ENCODE data around the gene THAP5. TPM values are rescaled to one million over a fixed set of nuclear protein-coding genes. Genes with fewer than 3 reads are reported as not detected.

Gene THAP5, protein sequence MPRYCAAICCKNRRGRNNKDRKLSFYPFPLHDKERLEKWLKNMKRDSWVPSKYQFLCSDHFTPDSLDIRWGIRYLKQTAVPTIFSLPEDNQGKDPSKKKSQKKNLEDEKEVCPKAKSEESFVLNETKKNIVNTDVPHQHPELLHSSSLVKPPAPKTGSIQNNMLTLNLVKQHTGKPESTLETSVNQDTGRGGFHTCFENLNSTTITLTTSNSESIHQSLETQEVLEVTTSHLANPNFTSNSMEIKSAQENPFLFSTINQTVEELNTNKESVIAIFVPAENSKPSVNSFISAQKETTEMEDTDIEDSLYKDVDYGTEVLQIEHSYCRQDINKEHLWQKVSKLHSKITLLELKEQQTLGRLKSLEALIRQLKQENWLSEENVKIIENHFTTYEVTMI
- total RNA-seq (2014; rRNA removed; shearing (Covaris generic); ENCODE audit: low replicate concordance), result 12.6 and 40.4 TPM in 2 replicates

DNA sequence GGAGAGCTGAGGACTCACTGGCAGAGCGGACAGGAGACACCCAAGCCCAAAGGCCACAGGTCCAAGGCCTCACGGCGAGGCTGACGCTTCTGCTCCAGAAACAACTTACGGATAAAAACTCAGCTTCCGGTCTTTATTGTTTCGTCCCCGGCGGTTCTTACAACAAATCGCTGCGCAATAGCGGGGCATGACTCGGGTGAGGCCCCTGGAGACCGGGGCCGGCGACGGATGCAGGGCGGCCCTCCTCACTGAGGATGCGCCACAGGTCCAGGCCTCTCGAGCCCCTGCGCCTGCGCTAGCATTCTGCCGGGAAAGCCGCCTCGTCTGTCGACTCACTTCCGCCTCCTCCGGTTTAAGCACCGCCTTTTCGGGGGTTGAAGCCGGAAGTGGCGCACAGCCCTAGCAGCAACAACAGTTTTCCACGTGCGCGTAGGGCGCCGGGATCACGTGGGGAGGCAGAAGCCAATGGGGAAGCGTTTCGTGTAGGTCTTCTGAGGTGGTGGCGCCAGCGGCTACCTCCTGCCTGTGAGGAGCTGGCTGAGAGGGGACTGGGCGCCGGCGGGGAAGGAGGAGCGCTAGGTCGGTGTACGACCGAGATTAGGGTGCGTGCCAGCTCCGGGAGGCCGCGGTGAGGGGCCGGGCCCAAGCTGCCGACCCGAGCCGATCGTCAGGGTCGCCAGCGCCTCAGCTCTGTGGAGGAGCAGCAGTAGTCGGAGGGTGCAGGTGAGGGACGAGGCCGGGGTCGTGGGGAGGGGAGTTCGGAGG, at the start of gene THAP5, which contains the start of gene DNAJB9:
THAP5 (minus strand) TSS at position 326 of the 765 bp plus-strand sequence; CDS start at position 189, 137 bp downstream.
DNAJB9 (plus strand) TSS at position 494 of the 765 bp plus-strand sequence. CDS start 1,853 bp downstream, outside the sequence.
- H3K36me3 ChIP-seq, result peaks cover 31% of the 10 kb centered on the region
- no peaks in the 10 kb centered on the region for H3K27me3 ChIP-seq
- H3K4me3 ChIP-seq, result peak within 1 kb of the TSS; percentile 82
- no peaks in the 10 kb centered on the region for H3K9me3 ChIP-seq
- DNase-seq, result peak; percentile 97

DNA sequence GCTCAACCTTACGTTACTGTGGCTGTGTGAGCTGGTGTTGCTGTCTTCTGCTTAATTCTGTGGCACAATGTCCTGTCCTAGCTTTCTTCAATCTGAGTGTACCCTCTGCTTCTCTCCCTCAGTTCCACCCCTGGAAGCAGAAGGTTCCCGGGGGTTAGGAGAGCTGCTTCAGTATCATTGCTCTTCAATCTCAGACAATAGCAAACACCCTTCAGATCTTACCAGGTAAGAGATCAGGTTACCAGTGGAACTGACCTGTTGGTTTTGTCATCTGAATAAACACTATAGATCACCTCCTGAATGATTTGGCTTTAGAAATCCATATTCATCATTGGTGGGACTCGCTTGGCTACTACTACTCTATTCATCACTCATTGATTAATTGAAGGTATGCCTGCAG, 48.5 kb upstream of the THAP5 start:
- Histone ChIP-seq H3K4me3 (no peak overlapping the region), H3K9me3 (no peaks in the 10 kb centered on the region), H3K36me3 (no peaks in the 10 kb centered on the region), H3K27me3 (no peaks in the 10 kb centered on the region)
- DNase-seq, result no peak

DNA sequence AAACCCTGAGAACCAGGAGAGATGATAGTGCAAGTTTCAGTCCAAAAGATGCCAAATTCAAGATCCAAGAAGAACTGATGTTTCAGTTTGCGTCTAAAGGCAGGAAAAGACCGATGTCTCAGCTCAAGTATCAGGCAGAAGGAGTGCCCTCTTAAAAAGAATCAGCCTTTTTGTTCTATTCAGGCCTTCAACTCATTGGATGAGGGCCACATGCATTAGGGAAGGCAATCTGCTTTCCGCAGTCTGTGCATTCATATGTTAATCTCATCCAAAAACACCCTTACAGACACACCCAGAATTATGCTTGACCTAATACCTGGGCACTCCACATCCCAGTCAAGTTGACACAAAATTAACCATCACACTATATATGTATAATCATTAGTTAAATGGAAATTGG, 45.4 kb upstream of the THAP5 start:
- Histone ChIP-seq H3K36me3 (no peaks in the 10 kb centered on the region), H3K4me3 (no peak overlapping the region), H3K9me3 (no peaks in the 10 kb centered on the region), H3K27me3 (no peaks in the 10 kb centered on the region)
- no peak for DNase-seq

DNA sequence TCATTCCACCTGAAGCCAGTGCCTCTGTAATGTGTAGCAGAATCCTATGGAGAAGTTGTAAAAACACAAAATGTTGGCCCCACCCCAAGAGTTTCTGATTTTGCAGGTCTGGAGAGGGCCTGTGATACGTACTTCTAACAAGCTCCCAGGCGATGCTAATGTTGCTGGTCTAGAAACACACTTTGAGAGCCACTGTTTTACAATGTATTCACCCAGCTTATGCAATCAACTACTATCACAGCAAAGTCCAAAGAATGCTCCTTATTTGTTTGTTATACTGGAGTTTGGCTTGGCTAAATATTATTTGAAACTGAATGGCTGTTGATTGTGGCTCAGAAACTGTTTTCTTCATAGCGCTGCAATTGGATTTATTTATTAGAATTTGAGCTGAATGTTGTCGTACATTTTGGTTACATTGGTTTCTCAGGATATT, 44.5 kb upstream of the THAP5 start:
- no peak for DNase-seq
- Histone ChIP-seq H3K27me3 (no peaks in the 10 kb centered on the region), H3K9me3 (no peaks in the 10 kb centered on the region), H3K36me3 (no peaks in the 10 kb centered on the region), H3K4me3 (no peak overlapping the region)

DNA sequence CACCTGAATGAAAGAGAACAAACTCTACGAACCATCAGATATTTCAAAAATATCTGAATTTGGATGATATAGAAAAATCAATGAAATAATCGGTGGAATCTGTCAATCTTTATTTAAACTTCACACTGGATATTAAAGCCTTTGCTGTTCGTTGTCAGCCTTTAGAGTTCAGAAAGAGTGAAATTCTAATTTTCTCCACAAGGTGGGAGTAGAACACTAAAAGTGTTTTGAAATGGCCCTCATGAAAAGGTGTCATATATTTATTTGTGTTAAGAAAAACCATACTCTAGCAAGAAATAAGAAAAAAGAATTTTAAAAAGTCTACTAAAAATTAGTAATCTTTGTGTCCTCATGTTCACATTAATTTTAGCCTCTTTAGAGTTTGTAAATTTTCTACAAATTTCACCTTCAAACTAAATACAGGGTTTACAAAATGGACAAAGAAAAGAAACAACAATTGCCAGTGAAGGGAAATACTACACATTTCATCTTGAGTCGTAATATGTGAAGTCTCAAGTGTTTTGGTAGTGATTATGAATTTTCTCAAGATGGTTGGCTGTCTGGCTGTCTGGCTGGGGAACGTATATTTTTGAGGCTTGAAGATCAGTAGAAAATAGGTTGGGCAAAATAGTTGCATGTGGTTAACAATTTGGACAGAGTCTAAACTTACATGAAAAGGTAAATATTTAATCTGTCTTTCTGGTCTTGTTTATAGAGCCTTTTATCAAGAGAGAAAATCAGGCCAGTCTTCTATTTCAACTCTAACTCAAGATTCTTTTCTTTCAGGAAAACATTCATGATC, 43.8 kb upstream of the THAP5 start:
- Histone ChIP-seq H3K27me3 (no peaks in the 10 kb centered on the region), H3K4me3 (no peak overlapping the region), H3K36me3 (no peaks in the 10 kb centered on the region), H3K9me3 (no peaks in the 10 kb centered on the region)
- DNase-seq, result no peak

DNA sequence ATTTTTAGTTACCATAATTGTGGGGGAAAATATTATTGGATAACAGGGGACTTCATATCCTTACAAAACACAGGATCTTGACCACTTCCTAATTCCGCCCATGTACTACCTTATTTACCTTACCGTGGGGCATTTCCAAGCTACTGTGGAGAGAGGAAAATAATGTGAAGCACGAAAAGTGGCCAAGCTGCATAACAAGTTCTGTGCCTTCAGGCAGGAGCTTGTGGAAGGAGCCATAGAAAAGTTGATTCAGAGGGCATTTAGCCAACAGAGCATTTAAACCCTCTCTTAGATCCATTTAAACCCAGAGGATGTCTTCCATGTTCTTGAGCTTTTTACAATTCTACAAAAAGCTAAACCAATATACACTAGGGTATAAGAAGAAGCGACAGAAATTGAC, 41.8 kb upstream of the THAP5 start:
- no peaks in the 10 kb centered on the region for H3K27me3 ChIP-seq
- no peak overlapping the region for H3K4me3 ChIP-seq
- no peaks in the 10 kb centered on the region for H3K9me3 ChIP-seq
- DNase-seq, result no peak
- H3K36me3 ChIP-seq, result no peaks in the 10 kb centered on the region

DNA sequence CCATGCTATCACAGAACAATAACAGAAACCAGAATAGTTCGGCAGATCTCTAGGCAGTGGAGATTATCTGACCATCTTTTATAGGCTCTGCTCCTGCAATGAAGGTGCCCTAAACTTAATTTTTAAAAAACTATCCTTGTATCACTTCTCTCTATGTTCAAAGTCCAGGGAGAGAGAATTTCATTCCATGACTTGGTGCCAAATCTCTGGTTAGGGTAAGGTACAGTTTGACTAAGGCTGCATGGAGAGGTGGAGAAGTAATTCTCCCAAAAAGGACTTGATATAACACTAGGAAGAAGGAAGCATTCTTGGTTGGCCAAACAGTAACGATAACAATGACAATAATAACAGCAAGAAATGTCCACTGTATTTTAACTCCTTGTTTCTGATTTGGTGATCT, 40.1 kb upstream of the THAP5 start:
- H3K27me3 ChIP-seq, result no peaks in the 10 kb centered on the region
- no peak overlapping the region for H3K4me3 ChIP-seq
- no peak for DNase-seq
- no peaks in the 10 kb centered on the region for H3K36me3 ChIP-seq
- no peaks in the 10 kb centered on the region for H3K9me3 ChIP-seq

DNA sequence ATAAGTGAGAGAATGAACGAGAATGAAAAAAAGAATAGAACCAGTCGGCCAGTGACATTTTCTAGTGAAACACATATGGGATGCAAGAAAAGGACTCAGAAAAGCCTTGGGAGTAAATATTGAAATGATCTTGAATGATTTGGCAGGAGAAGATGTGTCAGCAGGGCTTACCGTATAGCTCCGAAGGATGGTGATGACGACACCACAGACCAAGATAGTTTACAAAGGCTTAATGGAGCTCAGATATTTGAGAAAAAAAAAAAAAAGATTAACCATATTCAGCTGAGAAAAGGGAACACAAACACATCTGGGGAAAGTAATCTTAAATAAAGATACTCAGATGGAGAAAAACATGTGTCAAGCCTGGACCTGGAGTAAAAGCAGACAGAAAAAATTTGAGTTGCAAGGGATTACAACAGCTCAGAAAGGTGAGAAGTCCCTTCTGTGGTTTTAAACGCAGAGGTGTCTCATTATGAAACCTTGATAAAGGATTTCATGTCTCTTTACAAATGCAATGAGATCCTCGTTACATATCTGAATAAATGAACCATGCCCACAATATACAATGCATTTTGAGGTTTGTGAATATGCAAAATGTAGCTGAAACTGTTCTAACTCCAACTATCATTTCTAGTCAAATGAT, 36.2 kb upstream of the THAP5 start:
- no peak for DNase-seq
- Histone ChIP-seq H3K36me3 (no peaks in the 10 kb centered on the region), H3K27me3 (no peaks in the 10 kb centered on the region), H3K9me3 (no peaks in the 10 kb centered on the region), H3K4me3 (no peak overlapping the region)

DNA sequence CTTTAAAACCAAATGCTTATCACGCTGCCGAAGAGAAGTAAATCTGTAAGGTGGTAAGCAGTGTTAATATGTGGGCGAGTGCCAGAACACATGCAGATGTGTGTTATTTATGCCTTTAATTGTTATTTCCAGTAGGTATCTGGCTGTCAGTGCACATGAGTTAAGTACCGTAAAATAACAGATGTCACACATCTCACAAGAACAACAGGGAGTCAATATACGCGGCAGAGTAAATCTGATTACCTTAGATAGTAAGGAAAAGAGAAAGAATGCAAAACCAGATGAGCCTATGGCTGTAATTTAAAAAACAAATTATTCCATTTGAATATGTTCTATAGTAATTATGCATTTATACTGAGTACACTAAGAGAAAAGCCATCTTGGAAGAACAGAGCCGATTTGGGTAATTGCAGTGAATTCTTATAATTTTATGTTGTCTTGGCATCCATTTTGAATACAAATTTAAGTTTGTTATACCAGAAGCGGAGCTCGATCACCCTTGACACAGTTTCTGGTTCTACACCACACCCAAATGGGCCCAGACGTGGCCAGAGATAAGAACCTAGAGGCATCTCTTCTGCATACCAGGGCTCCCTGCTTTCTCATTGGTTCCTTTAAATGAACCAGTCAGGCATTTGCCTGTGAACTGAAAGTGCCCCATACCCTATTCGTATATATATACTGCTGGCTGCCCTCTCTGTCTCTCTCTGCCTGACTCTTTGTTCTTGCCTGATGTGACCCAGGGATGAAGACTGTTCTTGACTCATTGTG, 35.0 kb upstream of the THAP5 start:
- Histone ChIP-seq H3K27me3 (no peaks in the 10 kb centered on the region), H3K9me3 (no peaks in the 10 kb centered on the region), H3K4me3 (no peak overlapping the region), H3K36me3 (no peaks in the 10 kb centered on the region)
- DNase-seq, result no peak

DNA sequence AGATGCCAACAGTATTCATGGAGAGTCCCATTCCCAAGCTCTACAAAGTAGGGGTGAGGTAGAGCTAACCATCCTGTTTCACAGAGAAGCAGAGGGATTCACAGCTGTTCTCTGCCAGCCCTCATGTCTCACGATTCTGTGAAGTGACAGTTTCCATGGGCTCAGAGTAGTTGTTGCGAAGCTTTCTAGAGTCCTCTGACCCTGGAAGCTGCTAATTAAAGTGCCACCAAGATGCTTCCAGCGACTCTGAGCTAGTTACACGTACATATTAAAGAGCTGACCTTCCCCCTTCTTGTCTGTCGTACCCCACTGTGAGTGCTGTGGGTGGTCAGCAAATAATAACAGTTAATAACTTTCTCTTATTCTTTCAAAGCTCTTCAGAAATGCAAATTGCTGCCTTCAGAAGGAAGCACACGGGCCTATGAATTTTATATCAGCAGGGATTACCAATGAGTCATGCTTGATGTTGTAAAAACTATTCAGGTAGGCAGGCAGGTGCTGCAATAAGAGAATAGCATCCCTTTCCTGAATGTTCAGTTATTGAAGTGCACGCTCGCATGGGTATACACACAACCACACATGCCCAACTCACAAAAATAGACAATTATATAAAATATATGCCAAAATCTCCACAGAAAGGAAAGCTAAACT, 34.3 kb upstream of the THAP5 start:
- no peak for DNase-seq
- H3K27me3 ChIP-seq, result no peaks in the 10 kb centered on the region
- no peak overlapping the region for H3K4me3 ChIP-seq
- H3K9me3 ChIP-seq, result no peaks in the 10 kb centered on the region
- H3K36me3 ChIP-seq, result no peaks in the 10 kb centered on the region

DNA sequence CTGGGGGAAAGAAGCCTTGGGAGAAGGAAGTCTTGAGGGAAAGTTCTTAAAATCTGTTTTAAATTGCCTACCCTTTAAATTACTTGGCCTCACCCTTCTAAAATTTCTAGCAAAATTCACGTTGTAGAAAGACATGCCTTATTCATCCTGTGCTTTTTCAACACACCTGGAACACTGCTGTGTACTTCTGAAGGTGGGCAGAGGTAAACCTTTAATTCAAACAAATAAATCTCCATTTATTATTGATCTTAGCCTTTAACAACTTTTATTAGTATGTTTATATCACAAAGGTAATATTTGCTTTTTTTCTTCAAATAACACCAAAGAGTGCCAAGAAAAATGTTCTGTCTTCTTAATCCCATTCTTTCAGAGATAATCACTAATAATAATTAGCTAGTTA, 30.9 kb upstream of the THAP5 start:
- no peaks in the 10 kb centered on the region for H3K36me3 ChIP-seq
- no peaks in the 10 kb centered on the region for H3K9me3 ChIP-seq
- no peak overlapping the region for H3K4me3 ChIP-seq
- no peaks in the 10 kb centered on the region for H3K27me3 ChIP-seq
- no peak for DNase-seq

DNA sequence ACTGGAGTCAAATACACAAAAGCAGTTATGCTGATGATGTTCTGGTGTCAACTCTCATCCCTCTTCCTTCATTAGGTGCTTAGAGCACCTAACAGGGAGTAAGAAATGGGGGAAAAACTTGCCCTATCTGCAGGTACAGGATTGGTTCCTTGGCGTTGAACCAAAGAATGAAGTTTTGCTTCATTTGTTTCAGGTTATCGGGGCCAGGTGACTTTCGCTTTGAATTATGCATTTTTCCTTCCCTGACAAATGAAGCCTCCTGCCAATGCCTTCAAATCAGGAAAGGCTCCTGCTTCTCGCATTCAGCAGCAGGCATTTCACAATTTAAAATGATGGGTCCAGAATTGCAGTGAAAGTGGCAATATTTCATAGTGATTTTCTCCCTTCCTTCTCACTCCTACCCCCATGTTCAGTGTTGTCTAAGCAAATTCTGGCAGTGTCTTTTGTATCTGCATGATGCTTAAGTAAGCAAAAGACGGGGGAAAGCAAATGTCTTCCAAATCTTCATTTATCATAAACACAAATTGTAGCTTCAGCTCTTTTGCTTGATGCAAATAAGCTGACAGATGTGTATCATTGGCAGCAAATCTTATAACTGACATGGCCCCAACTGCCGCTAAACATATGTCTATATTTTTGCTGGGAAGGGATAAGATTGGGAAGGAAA, 29.5 kb upstream of the THAP5 start:
- no peak for DNase-seq
- Histone ChIP-seq H3K27me3 (no peaks in the 10 kb centered on the region), H3K9me3 (no peaks in the 10 kb centered on the region), H3K4me3 (no peak overlapping the region), H3K36me3 (no peaks in the 10 kb centered on the region)

DNA sequence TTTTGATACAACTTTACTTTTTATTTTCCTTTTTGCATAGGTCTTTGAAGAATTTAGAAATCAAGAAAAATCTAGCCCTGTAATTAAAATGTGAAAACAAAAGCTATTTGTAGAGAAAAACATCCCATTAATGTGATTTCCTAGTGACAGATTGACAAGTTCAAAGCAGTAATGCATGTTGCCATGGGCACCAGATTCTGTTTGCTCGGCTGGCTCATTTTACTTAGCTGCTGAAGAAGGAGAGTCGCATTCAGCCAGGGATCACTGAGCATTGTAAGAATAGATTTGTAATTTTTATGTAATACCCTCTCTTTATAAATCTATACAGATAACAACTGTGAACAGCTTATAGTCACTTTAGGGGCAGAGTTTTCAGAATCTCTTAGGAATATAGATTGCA, 28.6 kb upstream of the THAP5 start:
- no peaks in the 10 kb centered on the region for H3K9me3 ChIP-seq
- DNase-seq, result no peak
- H3K36me3 ChIP-seq, result no peaks in the 10 kb centered on the region
- no peaks in the 10 kb centered on the region for H3K27me3 ChIP-seq
- H3K4me3 ChIP-seq, result no peak overlapping the region

DNA sequence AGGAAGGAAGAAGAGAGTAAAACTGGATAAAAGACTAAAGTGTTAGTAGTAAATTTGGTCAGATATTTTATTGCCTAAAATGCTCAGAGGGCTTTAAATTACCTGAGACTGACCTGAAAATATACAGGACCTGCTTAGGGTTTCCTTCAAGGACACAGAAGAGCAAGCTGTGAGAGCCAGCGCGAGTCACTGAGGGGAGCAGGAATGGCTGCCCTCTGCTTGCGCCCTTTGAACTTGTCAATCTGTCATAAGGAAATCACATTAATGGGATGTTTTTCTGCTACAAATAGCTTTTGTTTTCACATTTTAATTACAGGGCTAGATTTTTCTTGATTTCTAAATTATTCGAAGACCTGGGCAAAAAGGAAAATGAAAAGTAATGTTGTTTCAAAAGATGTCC, 27.1 kb upstream of the THAP5 start:
- Histone ChIP-seq H3K36me3 (no peaks in the 10 kb centered on the region), H3K9me3 (no peaks in the 10 kb centered on the region), H3K4me3 (no peak overlapping the region), H3K27me3 (no peaks in the 10 kb centered on the region)
- DNase-seq, result no peak

DNA sequence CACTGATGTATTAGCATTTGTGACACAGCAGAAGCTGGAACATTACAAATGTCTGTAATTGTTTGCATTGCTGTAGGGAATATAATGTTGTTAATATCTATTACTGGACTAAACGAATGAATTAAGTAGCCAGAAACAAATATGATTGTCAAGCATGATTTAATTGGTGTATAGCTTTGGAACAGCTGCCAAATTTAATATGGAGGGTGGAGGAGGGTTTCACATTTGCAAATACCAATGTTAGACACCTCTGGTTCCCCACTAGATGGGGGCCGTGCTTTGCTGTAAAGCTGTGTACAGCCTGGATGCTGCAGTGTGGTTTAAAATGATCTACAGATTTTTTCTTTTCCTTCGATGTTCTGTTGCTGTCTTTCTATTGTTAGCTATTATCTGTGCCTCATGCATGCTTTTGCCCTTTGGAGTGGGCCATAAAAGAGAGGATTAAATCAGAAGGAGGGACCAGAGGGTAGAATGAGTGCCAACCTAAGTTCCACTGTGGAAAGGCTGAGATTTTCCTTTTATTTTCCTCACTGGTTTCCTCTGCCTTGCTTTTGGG, 23.2 kb upstream of the THAP5 start:
- peak; percentile 3 for DNase-seq
- no peaks in the 10 kb centered on the region for H3K36me3 ChIP-seq
- H3K27me3 ChIP-seq, result no peaks in the 10 kb centered on the region
- H3K9me3 ChIP-seq, result no peaks in the 10 kb centered on the region
- H3K4me3 ChIP-seq, result no peak overlapping the region
